MG63 (cell line): ENCODE results near the gene ADCK2. TPM values are rescaled to one million over a fixed set of nuclear protein-coding genes. Genes with fewer than 3 reads are reported as not detected.
"Not testable (repeated sequence)": the region's sequence is repeated elsewhere in the genome, so short reads cannot be mapped to it uniquely, and the experiment has no call there.

Experiments
- DNase-seq: peaks from one replicate; pipeline ENCODE4 v3.0.0-alpha.2; 2020
- H3K27me3 ChIP-seq: fragments of 250-450 bp; sonication (Bioruptor Pico); 2 replicates; pipeline ENCODE4 v1.5.1; 2020; ENCODE audit warnings: mild to moderate bottlenecking, moderate library complexity
- H3K36me3 ChIP-seq: fragments of 250-450 bp; sonication (Bioruptor Pico); 2 replicates; pipeline ENCODE4 v1.5.1; 2020; ENCODE audit warnings: mild to moderate bottlenecking, moderate library complexity
- H3K4me3 ChIP-seq: fragments of 250-450 bp; sonication (Bioruptor Pico); 2 replicates; pipeline ENCODE4 v1.5.1; 2020; ENCODE audit warnings: mild to moderate bottlenecking, moderate library complexity
- H3K9me3 ChIP-seq: fragments of 250-450 bp; sonication (Bioruptor Pico); 2 replicates; pipeline ENCODE4 v1.5.1; 2020; ENCODE audit warnings: mild to moderate bottlenecking, moderate library complexity
- total RNA-seq: library from RNA; depleted of rRNA; stranded (reverse); fragments of >200 nt; shearing (Covaris generic); gene quantifications from 2 replicates; pipeline ENCODE4 v1.2.3, GENCODE V29; 2014; ENCODE audit warnings: low replicate concordance; rRNA removed

Gene ADCK2
- total RNA-seq, 1 experiment from 2014 or later, result 37.2 TPM

- H3K9me3 ChIP-seq, DNase-seq, H3K4me3 ChIP-seq, H3K36me3 ChIP-seq, H3K27me3 ChIP-seq: not testable (repeated sequence)
Measured at GRCh38 chr7:140743255-140743654, 70.5 kb downstream of the ADCK2 start.

- DNase-seq, result no peak
- no peaks in the 10 kb centered on the region for H3K27me3 ChIP-seq
- no peaks in the 10 kb centered on the region for H3K36me3 ChIP-seq
- H3K4me3 ChIP-seq, result no peak overlapping the region
- no peaks in the 10 kb centered on the region for H3K9me3 ChIP-seq
Measured at GRCh38 chr7:140744005-140744404, 71.3 kb downstream of the ADCK2 start.

Other genes with a start within 250 kb of the ADCK2 start
- gene MKRN1, start 193.4 kb upstream of the ADCK2 start, total RNA-seq, result 29.7 and 45.8 TPM in 2 replicates
- gene DENND2A, start 32.1 kb upstream of the ADCK2 start, total RNA-seq, result 25.4 and 32.4 TPM in 2 replicates
- 196 and 288 TPM in 2 replicates for gene NDUFB2, start 23.8 kb downstream of the ADCK2 start, total RNA-seq